ENCODE measurements around the gene SPR. TPM values are rescaled to one million over a fixed set of nuclear protein-coding genes. Genes with fewer than 3 reads are reported as not detected.

The SPR gene
- total RNA-seq, 2 experiments from 2014 or later: 7.1 to 8.5 TPM

DNA sequence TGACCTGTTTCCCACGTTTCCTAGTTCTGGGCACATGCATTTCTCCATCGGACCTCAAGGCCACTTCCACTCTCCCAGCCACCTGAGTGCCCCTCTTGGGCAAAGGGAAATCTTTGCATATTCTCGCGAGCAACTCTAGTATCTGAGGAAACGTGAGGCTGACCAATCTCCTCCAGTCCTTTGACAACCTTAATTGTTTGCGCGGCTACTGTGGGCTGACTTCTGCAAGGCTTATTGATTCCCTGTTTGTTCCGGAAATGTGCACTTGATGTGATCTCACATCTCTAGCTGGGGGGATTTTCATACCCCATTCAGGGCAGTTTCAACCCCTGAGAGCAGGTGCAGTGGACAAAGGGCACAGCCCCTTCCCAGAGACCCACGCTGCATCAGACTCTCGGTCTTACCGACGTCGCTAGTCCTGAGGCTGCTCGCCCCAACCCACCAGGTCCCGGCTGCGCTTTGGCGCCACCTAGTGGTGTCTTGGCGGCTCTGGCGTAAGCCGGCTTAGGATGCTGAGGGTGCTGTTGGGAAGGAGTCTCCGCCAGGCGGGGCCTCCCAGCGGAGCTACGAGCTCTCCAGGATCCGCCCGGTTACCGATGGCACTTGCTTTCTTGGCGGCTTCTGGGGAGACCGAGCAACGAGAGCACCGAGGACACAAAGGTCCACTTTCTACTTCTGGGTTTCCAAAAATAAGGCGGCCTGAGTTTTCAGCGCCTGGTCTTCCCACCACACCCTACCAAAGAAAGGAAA lies 24.8 kb upstream of the SPR start:
- no peak overlapping the region for H3K27ac Mint-ChIP-seq

DNA sequence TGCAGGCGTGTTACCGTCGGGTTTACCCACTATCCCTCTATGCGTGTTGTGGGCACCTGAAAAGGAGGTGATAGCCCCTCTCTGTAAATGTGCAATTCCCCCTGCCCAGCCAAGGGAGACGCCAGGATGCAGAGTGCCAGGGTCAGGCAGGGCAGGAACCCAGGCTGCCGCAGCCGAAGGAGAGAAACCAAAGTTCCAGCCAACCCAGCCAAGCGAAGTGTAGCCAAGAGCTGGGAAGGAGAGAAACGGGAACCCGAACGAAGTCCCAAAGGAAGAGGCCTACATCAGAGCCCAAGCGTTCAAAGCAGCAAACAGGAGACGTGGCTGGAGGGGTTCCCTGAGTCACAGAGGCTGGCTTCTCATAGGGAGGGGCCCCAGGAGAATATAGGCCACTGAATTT lies 24.2 kb upstream of the SPR start:
- Mint-ChIP-seq H3K4me1 (ENCODE audit: low read depth) (peaks cover 9% of the 10 kb centered on the region), H3K27ac (no peak overlapping the region)
- intact Hi-C loops (cut with micrococcal nuclease): loop anchor here (2.0 to 5.0 kb wide), 2 partner anchors 24 to 54 kb away; partner anchors contain the start of genes EMX1 and SPR

More for the DNA sequence above, 24.8 kb upstream of the SPR start:
- intact Hi-C loops (cut with micrococcal nuclease): loop anchor here (2.0 to 5.0 kb wide), 2 partner anchors 24 to 55 kb away; partner anchors contain the start of genes EMX1 and SPR
- peaks cover 9% of the 10 kb centered on the region for H3K4me1 Mint-ChIP-seq (ENCODE audit: low read depth)
- CTCF ChIA-PET: interaction anchor here (0.6 to 5.7 kb wide), 31 partner anchors 8 to 1310 kb away, joined by 3 to 40 read pairs (median 5); partner anchors contain the start of genes EMX1 and SPR
- H3K36me3 Mint-ChIP-seq: no peaks in the 10 kb centered on the region
- H3K9me3 Mint-ChIP-seq: no peaks in the 10 kb centered on the region
- H3K4me3 Mint-ChIP-seq: peak overlapping the region; percentile 21
- H3K27me3 Mint-ChIP-seq: peaks cover 50% of the 10 kb centered on the region
- POLR2A ChIA-PET: no interaction called here
- peak; percentile 92 for DNase-seq

DNA sequence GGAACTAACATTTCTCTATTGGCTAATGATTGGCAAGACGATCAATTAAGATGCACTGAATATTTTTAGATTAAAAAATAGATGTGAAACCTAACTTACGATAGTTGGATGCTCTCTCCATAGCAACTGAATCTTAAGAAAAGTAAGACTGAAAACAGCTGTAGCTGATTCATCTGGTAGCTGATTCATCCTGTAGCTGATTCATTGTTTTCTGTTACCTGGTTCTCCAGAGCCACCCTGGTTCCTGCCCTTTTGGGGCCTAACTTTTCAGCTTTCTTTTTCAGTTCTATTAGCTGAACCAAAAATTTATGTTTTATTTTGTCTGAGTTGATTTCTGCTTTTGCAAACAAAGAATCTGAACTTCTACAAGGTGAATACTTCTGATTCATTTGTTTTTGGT lies 22.7 kb upstream of the SPR start:
- intact Hi-C loops (cut with micrococcal nuclease): loop anchor here (1.0 to 5.0 kb wide), 2 partner anchors 40 to 53 kb away; partner anchors contain the start of gene EMX1
- Mint-ChIP-seq H3K36me3 (no peaks in the 10 kb centered on the region), H3K27ac (no peak overlapping the region), H3K9me3 (no peaks in the 10 kb centered on the region), H3K4me1 (ENCODE audit: low read depth) (peaks cover 9% of the 10 kb centered on the region), H3K27me3 (peaks cover 46% of the 10 kb centered on the region), H3K4me3 (no peak overlapping the region)
- CTCF ChIA-PET: interaction anchor here (0.9 to 5.7 kb wide), 15 partner anchors 10 to 312 kb away, joined by 3 to 40 read pairs (median 9); partner anchors contain the start of gene SPR
- DNase-seq: peak; percentile 61
- POLR2A ChIA-PET: interaction anchor here (1.0 kb wide), 1 partner anchor 53 kb away, joined by 3 read pairs; the partner anchor contains the start of gene EMX1

More for the DNA sequence above, 24.2 kb upstream of the SPR start:
- Mint-ChIP-seq H3K4me3 (no peak overlapping the region), H3K36me3 (no peaks in the 10 kb centered on the region), H3K9me3 (no peaks in the 10 kb centered on the region), H3K27me3 (peaks cover 46% of the 10 kb centered on the region)
- DNase-seq: no peak
- ChIA-PET CTCF (interaction anchor here (0.6 to 5.7 kb wide), 27 partner anchors 9 to 1311 kb away, joined by 3 to 40 read pairs (median 5); partner anchors contain the start of genes EMX1 and SPR), POLR2A (no interaction called here)

DNA sequence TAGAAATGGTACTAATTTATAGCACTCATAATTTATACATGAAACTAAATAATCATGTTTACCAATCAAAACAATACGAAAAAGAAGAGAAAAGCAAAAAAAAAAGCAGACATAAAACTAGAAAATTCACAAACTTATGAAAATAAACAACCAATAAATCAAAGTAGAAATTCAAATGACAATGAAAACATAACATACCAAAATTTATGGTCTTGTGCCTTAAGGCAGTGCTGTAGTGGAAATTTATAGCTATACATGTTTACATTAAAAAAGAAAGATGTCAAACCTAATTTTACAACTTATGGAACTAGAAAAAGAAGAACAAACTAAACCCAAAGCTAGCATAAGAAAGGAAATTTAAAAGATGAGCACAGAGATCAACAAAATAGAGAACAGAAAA lies 16.1 kb upstream of the SPR start:
- CTCF ChIA-PET: interaction anchor here (0.8 to 1.0 kb wide), 2 partner anchors 17 to 25 kb away, joined by 3 to 4 read pairs; partner anchors contain the start of gene SPR
- H3K4me1 Mint-ChIP-seq (ENCODE audit: low read depth): no peaks in the 10 kb centered on the region
- no peaks in the 10 kb centered on the region for H3K36me3 Mint-ChIP-seq
- intact Hi-C loops (cut with micrococcal nuclease): no loop called here
- POLR2A ChIA-PET: no interaction called here
- peaks cover 27% of the 10 kb centered on the region for H3K27me3 Mint-ChIP-seq
- peaks cover 3% of the 10 kb centered on the region for H3K9me3 Mint-ChIP-seq
- no peak for DNase-seq
- no peak overlapping the region for H3K4me3 Mint-ChIP-seq
- no peak overlapping the region for H3K27ac Mint-ChIP-seq

DNA sequence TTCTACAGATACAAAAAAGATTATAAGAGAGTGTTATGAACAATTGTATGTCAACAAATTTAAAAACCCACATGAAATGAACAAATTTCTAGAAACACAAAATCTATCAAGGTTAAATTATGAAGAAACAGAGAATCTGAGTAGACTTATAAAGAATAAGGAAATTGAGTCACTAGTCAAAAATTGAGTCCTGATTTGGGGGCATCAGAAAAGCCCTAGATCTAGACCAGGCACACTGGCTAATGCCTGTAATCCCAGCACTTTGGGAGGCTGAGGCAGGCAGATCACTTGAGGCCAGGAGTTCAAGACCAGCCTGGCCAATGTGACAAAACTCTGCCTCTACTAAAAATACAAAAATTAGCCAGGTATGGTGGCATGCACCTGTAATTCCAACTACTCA lies 15.3 kb upstream of the SPR start:
- Mint-ChIP-seq H3K4me1 (ENCODE audit: low read depth) (no peaks in the 10 kb centered on the region), H3K9me3 (peaks cover 3% of the 10 kb centered on the region), H3K36me3 (no peaks in the 10 kb centered on the region), H3K27ac (no peak overlapping the region), H3K4me3 (no peak overlapping the region), H3K27me3 (peaks cover 24% of the 10 kb centered on the region)
- DNase-seq: no peak
- POLR2A ChIA-PET: no interaction called here
- intact Hi-C loops (cut with micrococcal nuclease): no loop called here
- CTCF ChIA-PET: interaction anchor here (1.0 to 1.6 kb wide), 2 partner anchors 12 to 16 kb away, joined by 3 to 4 read pairs; partner anchors contain the start of gene SPR

DNA sequence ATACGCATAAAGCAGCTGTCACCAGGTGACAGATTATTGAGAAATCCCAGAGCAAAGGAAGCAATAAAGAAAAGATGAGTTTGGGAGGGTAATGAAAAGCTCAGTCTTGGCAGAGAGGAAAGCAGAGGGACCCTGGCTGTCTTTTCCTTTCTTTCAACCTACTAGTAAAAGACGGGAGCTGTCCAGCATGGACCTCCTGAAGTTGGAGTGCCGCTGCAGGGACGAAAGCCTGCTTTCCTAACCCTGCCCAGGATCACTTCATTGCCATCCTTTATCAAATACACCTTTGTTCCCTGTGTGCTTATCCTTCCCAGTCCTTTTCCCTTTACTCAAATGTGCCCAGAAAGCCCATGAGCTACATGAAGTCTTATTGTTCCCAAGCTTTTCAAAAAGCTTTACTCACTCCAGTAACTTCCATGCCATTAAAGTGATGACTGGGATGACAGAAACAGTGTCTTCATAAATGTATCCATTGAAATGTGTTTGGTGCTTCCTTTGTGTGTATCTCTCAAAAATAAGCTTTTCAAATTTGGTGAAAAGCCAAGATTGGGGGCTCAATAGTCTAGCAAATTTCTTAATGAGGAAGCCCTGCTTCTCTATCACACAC lies 3.7 kb upstream of the SPR start:
- intact Hi-C loops (cut with micrococcal nuclease): no loop called here

DNA sequence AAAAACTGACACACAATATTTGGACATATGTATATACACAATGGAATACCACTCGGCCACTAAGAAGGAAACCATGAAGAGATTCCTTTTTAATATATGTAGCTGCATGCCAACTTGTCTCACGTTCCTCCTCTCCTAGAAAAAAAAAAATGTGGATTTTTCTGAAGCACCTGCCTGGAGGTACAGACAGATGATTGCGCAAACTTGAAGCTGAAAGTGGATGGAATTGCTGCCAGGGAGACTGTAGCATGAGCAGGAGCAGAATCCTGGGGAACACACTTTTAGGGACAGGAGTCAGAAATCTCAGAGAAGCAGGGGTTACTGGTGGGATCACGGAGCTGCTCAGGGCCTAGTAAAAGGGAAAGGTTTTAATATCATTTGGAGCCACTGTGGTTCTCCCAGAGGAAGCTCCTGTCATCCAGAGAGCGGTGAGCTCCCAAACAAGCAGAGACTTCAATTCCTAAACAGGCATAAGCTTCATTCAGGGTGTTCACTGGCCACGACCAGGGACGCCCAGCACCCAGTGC lies 640 bp upstream of the SPR start:
- CTCF ChIA-PET: interaction anchor here (0.9 to 3.2 kb wide), 17 partner anchors 10 to 326 kb away, joined by 3 to 40 read pairs (median 10); partner anchors contain the start of gene EMX1
- intact Hi-C loops (cut with micrococcal nuclease): loop anchor here (1.0 to 2.0 kb wide), 2 partner anchors 24 to 115 kb away; no protein-coding TSS in a partner anchor
- peaks cover 11% of the 10 kb centered on the region for H3K4me1 Mint-ChIP-seq (ENCODE audit: low read depth)
- H3K36me3 Mint-ChIP-seq: peaks cover 1% of the 10 kb centered on the region
- DNase-seq: no peak
- no peak overlapping the region for H3K27ac Mint-ChIP-seq
- H3K4me3 Mint-ChIP-seq: peak overlapping the region; percentile 51
- POLR2A ChIA-PET: no interaction called here
- no peaks in the 10 kb centered on the region for H3K9me3 Mint-ChIP-seq
- peaks cover 62% of the 10 kb centered on the region for H3K27me3 Mint-ChIP-seq

More for the DNA sequence above, 3.7 kb upstream of the SPR start:
- peaks cover 11% of the 10 kb centered on the region for H3K4me1 Mint-ChIP-seq (ENCODE audit: low read depth)
- CTCF ChIA-PET: interaction anchor here (1.3 to 2.0 kb wide), 3 partner anchors 9 to 294 kb away, joined by 5 to 13 read pairs (median 6); no protein-coding TSS in a partner anchor
- H3K27ac Mint-ChIP-seq: no peak overlapping the region
- H3K27me3 Mint-ChIP-seq: peaks cover 54% of the 10 kb centered on the region
- POLR2A ChIA-PET: no interaction called here
- H3K9me3 Mint-ChIP-seq: no peaks in the 10 kb centered on the region
- H3K4me3 Mint-ChIP-seq: no peak overlapping the region
- DNase-seq: peak; percentile 44
- no peaks in the 10 kb centered on the region for H3K36me3 Mint-ChIP-seq

DNA sequence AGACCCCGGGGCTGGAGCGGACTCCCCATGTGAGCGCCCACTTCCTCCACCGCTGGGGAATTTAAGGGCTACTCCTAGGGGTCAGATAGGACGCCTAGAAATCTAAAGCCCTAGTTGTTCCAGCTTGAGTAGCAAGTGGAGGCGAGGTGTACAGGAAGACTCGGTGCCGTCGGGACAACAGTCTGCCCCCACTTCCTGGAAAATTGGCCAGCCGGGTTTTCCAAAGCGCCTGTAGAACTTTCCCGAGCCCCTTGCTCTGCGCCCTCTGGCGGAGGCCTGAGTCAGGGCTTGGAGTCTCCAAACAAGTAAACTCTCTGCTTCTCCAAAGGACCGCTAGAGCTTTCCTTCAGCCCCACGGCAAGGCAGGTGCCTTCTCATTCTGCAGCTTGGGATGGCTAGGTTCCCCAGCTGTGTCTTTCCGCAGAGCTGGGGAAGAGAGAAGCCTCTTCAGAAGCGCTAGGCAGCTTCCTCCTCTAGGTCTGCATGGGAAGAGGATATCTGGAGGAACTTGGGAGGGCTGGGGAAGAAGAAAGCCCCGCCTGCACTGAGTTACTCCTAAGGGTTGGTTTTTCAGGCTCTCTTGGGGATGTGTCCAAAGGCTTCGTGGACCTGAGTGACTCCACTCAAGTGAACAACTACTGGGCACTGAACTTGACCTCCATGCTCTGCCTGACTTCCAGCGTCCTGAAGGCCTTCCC lies 681 bp downstream of the SPR start:
- Mint-ChIP-seq H3K4me3 (peak overlapping the region; percentile 69), H3K36me3 (peaks cover 4% of the 10 kb centered on the region), H3K27me3 (peaks cover 64% of the 10 kb centered on the region), H3K4me1 (ENCODE audit: low read depth) (peaks cover 11% of the 10 kb centered on the region), H3K9me3 (no peaks in the 10 kb centered on the region), H3K27ac (no peak overlapping the region)
- ChIA-PET CTCF (interaction anchor here (0.6 to 3.2 kb wide), 28 partner anchors 8 to 325 kb away, joined by 3 to 40 read pairs (median 4); partner anchors contain the start of gene EMX1), POLR2A (no interaction called here)
- DNase-seq: peak; percentile 71
- intact Hi-C loops (cut with micrococcal nuclease): loop anchor here (1.0 to 2.0 kb wide), 2 partner anchors 25 to 117 kb away; no protein-coding TSS in a partner anchor

DNA sequence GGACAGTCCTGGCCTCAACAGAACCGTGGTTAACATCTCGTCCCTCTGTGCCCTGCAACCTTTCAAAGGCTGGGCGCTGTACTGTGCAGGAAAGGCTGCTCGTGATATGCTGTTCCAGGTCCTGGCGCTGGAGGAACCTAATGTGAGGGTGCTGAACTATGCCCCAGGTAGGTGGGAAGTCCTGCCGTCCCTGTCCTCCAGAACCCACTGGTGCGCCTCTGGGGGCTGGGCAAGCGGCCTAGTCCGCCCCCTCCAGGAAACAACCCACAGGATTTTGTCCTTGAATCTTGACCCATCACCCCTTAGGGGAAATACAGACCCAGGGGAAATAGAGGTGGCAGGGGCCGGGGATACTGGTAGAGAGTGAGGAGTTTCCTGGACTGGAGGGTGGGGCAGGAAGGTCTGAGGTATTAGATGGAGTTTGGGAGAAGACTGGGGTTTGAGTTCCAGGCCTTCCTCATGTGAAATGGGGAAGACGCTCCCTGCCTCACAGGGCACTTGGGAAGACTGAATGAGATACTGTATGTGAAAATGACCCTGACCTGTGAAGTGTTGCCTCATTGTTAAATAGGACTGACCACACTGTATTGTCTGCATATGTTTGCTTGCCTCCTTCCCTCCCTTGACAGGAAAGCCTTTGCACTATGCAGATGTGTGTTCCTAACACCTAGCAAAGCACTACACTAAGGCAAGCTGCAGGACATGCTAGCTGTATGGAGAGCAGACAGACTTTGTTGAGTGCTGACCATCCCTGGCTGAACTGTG lies 1.4 kb downstream of the SPR start:
- H3K36me3 Mint-ChIP-seq: peaks cover 4% of the 10 kb centered on the region
- H3K4me1 Mint-ChIP-seq (ENCODE audit: low read depth): peaks cover 11% of the 10 kb centered on the region
- intact Hi-C loops (cut with micrococcal nuclease): no loop called here
- ChIA-PET CTCF (interaction anchor here (0.6 to 3.2 kb wide), 21 partner anchors 9 to 324 kb away, joined by 3 to 40 read pairs (median 6); partner anchors contain the start of gene EMX1), POLR2A (no interaction called here)
- no peaks in the 10 kb centered on the region for H3K9me3 Mint-ChIP-seq
- no peak for DNase-seq
- H3K27me3 Mint-ChIP-seq: peaks cover 66% of the 10 kb centered on the region
- peak overlapping the region; percentile 8 for H3K4me3 Mint-ChIP-seq
- H3K27ac Mint-ChIP-seq: no peak overlapping the region

DNA sequence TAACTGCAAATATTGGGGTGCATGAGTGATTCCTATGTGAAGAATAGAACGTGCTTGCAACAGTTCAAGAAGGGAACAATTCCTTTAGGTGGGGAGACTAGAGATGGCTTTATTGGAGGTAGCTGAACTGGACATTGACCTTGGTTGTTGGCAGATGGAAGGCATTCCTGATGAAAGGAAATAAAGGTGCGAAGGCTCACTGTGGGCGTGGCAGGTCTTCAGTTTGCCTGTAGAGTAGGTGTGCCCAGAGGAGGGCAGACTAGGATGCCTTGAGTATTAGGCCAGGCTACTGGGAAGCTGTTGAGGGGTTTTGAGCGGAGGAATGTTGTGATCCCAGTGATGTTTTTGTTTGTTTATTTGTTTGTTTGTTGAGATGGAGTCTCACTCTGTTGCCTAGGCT lies 2.8 kb downstream of the SPR start:
- ChIA-PET CTCF (interaction anchor here (0.8 to 1.5 kb wide), 3 partner anchors 9 to 87 kb away, joined by 3 to 5 read pairs (median 3); no protein-coding TSS in a partner anchor), POLR2A (no interaction called here)
- intact Hi-C loops (cut with micrococcal nuclease): loop anchor here (5.0 kb wide), 2 partner anchors 182 to 322 kb away; partner anchors contain the start of genes SFXN5 and SMYD5
- DNase-seq: no peak
- Mint-ChIP-seq H3K9me3 (no peaks in the 10 kb centered on the region), H3K27me3 (peaks cover 62% of the 10 kb centered on the region), H3K27ac (no peak overlapping the region), H3K4me3 (no peak overlapping the region), H3K36me3 (peaks cover 4% of the 10 kb centered on the region), H3K4me1 (ENCODE audit: low read depth) (peaks cover 11% of the 10 kb centered on the region)

All from activated CD4-positive, alpha-beta memory T cell treated with anti-CD3 and anti-CD28 coated beads for 36 hours (primary cell).